GM21786 (cell line): ENCODE measurements around the gene GALNT9.
"Not testable (repeated sequence)": the region's sequence is repeated elsewhere in the genome, so short reads cannot be mapped to it uniquely, and the experiment has no call there.

Experiments
- ATAC-seq: cut with Tn5 transposase; IDR thresholded peaks from one replicate; pipeline ENCODE4 v1.9.1; 2021; ENCODE audit not compliant: unreplicated experiment

GALNT9 gene

GRCh38 chr12:132295561-132295960, 33.8 kb downstream of the GALNT9 start:
- not testable (repeated sequence) for ATAC-seq

DNA sequence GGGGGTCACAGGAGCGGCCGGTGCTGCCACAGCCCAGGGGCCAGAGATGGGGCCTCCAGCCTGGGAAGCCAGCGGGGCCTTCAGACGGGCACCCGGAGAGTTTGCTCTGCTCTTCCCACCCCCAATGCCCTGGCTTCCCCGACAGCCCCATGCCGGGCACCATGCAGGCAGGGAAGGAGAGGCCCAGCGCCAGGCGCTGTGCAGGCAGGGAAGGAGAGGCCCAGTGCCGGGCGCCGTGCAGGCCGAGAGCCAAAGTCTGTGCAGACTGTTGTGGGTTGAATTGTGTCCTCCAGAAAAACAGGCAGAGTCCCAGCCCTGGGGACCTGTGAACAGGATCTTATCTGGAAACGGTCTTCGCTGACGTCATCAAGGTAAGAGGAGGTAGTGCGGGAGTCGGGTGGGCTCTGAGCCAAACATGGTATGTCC, 34.3 kb downstream of the GALNT9 start:
- no peak for ATAC-seq

GRCh38 chr12:132294121-132295034, 35.0 kb downstream of the GALNT9 start:
- no peak for ATAC-seq

DNA sequence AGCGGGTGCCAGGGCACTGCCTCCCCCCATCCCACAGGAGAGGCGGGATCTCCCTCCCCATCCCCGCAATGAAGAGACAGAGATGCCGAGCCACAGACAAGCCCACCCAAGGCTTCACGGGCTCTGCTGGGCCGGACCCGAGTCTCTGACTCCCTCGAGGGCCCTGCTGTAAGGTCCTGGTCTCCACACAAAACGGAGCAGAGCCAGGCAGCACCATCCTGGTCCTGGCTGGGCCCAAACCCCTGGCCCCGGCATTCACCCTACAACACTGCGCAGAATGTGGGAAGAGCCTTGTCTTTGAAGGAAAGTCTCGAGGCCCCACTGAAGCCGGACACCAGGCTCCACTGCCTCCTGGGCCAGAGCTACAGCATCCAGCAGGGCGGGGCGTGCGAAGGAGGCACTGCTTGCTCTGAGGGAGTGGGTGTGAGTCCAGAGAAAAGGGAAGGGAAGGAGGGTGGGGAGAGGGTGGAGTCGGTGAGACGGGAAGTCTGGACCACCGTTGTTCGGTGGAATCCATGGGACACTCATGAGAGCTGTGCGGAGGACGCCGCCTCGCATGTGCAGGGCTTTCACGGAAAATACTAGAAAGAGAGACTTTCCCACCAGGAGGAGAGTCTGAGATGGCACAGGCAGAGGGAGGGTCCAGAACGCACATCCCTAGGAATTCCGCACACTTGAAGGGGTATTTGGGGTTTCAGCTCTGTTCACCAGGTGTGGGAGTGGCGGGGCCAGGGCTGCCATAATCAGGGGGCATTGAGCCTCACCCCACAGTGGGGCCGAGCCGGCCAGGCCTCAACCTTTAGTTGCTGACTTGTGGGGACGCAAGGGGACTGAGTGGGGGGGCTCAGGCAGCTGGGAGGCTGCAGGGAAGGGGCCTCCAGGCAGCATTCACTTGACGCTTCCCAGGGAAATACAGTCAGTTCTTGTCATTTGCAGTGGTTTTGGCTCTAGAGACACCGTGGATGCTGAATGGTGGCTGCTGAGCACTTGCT, 36.8 kb downstream of the GALNT9 start:
- no peak for ATAC-seq

- ATAC-seq: no peak
Observed at GRCh38 chr12:132291402-132292175, 37.8 kb downstream of the GALNT9 start.

DNA sequence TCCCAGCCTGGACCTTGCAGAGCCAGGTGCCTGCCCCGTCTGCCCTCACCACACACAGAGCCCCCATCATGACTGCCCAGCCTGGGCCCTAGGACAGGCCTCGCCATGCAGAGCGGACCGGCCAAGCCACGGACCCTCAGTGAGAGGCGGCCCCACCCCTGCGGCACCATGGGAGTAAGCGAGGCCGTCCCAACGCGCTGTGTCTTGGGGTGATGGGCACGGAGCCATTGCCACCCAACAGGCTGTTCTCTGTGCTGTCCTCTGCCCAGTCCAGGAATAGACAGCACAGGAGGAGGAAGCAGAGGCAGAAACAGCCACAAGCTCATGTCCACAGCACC, 39.2 kb downstream of the GALNT9 start:
- ATAC-seq: no peak

DNA sequence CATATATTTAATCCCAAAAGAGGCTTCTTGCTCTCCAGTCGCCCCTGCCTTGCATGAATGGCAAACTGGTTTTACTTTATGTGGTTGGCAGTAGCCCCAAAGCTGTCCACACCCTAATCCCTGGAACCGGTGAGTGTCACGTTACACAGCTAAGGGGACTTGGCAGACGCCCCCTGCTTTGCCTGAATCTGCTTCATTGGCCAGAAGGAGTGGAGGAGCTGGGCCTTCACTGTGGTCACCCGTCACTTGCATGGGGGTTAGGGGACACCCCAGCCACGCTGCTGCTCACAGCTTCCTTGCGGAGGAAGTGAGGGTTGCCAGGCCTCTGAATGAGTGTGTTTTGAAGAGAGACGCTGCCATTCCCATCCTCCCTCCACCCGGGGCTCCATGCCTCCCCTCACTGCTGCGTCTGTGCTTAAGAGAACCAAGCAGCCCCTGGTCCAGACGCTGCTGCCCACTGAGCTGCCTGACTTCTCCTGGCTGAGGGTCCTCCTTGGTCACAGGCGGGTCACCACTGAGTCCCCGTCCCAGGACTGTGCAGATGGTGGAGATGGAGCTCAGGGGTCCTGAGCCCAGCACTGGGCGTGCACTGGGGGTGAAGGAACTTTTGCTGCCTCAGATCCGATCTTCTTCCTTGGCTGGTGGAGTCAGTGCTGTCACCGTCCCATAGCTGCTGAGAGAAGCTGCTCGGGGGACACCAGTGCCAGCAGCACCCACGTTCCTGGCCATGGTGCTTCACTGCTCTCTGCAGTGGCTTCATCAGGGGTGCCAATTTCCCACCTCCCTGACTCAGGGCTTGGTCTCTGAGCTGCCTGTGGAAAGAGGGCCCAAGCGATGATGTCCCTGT, 39.8 kb downstream of the GALNT9 start:
- ATAC-seq: no peak

DNA sequence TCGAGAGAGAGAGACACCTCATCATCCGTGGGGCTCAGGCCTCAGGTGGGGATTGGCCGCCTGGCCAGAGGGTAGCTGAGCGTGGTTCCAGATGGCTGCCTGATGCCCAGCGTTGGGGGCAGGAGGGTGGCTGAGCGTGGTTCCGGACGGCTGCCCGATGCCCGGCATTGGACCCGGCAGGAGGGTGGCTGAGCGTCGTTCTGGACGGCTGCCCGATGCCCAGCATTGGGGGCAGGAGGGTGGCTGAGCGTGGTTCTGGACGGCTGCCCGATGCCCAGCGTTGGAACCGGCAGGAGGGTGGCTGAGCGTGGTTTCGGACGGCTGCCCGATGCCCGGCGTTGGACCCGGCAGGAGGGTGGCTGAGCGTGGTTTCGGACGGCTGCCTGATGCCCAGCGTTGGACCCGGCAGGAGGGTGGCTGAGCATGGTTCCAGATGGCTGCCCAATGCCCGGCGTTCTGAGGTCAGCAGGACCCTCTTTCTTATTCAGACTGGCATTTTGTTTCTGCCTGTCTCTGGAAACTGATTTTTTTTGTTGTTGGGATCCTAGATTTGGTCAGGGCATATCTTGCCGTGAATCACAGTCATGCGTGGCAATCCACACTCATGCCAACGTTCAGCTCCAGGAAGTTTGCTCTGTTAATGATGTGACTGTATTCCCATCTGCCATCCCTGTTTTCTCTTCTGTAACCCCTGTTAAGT, 40.7 kb downstream of the GALNT9 start:
- no peak for ATAC-seq

DNA sequence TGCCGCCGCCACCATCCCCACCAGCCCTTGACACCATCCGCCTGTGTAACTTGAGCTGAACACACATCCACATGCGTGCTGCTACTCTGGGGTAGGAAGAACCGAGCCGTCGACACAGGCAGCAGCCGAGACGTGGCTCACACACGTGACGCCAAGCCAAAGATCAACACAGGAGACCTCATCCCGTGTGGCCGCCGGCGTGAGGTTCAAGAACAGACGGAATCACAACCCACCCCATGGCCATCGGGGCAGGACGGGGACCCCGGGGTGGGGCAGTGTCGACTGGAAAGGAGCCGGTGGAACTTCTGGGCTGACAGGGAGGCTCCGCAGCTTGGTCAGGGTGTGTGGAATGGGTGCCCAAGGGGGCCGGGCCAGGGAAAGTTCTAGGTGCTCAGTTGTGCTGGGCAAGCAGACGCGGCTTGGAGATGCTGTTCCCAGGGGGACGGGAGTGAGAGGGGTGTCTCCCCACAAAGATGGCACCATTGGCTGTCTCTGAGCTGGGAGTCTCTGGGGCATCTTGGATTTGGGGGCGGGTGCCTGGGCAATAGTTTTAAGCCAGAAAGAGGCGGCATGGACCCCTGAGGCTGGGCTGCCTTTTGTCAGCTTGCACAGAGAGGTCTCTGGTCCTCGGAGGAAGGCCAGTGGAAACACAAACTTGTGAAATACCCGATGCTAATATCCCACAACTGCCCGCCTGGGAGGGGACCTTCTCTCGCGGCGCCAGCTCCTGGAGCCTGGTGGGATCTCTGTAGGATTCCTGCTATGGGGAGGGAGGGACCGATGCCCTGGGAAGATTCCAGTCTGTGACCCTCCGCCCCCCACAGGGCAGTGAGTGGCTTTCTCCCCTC, 41.8 kb downstream of the GALNT9 start:
- no peak for ATAC-seq

DNA sequence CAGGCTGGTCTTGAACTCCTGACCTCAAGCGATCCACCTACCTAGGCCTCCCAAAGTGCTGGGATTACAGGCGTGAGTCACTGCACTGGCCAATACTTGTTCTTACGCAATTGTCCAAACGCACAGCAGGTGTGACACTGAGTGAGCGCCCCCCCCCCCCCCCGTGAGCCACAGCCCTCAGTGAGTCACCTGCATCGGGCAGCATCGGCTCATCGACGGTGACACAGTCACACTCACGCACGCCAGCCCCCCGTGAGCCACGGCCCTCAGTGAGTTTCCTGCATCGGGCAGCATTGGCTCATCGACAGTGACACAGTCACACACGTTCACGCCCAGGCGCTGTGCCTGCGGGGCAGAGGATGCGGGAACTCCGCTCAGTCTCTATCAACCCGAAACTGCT, 42.5 kb downstream of the GALNT9 start:
- ATAC-seq: no peak

DNA sequence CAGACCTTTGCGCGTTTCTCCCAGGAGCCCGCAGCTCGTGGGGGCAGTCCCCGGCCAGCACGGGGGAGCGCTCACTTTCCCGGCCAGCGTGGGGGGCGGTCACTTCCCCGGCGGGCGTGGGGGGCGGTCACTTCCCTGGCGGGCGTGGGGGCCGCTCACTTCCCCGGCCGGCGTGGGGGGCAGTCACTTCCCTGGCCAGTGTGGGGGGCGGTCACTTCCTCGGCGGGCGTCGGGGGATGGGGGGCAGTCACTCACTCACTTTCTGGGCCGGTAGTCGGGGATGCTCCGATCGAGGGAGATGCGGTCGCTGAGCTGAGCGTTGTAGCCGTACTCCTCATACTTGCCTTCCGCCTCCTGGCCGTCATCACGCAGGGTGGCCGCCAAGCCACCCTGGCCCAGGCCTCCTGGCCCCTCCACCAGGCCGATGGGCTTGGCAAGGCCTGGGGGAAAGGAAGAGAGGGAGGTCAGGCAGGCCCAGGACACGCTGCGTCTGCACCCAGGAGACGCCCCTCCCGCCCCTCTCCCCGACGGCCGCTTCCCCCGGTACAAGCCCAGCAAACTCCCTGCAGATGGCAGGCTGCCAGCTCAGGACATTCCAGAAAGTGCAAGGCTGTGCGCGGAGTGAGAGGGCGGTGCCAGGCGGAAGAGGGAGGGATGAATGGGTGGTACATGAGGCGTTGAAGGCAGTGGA, 43.3 kb downstream of the GALNT9 start:
- no peak for ATAC-seq

DNA sequence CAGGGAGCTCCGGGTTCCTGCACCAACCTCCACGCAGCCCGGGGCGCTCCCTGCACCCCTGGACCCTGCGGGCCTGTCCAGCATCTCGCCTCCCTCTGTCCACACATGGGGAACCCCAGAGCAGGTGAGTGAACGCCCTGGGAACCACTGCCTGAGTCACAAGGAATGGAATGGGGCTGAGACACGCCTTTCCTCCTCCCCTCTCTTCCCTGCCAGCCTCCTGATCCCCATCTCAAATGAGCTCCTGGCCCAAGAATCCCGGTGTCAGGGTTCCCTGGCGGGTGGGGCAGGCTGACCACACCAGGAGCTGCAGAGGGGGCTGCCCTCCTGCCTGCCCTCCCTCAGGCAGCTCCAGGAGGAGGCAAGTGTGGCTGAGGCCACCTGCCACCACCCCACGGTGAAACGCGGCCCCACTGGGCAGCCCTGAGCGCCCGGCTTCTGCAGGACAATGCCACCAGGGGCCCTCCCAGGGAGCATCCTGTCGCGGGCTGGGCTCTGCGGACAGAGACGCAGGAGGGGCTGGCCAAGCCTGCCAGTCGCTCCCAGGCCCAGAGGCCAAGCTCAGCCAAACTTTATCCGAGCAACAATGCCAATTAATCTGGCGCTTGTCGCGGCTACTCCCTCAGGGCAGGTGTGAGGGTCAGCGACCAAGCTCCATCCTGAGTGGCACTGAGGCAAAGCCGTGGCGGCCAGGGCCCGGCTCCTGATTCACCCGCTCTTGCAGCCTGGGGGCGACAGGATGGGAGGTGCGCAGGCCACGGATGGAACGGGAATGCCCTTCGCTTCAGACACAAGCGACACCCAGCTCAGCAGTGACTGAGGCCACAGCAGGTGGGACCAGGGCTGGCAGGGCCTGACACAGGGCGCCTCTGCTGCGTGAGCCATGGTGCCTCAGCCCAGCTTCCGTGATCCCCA, 44.3 kb downstream of the GALNT9 start:
- ATAC-seq: no peak

GRCh38 chr12:132284071-132284826, 45.1 kb downstream of the GALNT9 start:
- ATAC-seq: no peak

DNA sequence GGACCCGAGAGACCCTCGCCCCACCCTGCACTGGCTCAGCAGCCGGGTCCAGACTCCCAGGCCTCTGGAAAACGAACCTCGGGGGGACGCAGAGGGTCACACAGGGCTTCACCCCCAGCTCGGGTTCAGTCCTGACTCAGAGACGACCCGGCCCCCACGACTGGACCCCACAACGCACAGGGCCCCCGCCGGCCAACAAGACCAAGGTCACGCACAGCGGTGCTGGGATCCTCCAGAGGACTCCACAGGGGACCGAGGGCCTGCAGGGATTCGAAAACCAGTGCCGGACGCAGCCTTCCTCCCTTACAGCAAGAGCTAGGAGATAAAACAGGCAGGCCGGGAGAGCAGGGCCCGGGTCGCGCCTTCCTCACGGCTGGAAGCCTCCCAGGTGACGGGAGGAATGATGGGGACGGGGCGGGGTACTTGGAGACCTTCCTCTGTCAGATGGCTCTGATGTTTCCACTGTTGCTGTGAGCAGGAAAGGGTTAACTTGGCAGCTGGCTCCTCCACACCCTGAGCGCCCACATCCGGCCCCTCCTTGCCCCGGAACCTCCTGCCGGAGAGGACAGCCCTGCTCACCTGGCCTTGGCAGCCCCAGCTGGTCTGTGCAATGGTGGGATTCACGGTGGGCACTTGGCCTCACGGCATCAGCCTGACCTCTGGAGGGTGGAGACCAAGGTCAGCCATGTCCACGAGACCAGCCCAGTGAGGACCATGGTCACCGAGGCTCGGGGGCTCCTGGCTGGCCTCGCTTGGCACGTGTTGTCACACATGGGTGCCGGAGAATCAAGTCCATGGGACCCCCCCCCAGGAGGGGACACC, 46.2 kb downstream of the GALNT9 start:
- no peak for ATAC-seq
